HG02943 (cell line): ENCODE measurements around the gene ATG2A.

Experiments used
- ATAC-seq: cut with Tn5 transposase; IDR thresholded peaks from one replicate; pipeline ENCODE4 v1.9.1; 2021; ENCODE audit warnings: mild to moderate bottlenecking, low read depth, moderate library complexity; ENCODE audit not compliant: unreplicated experiment

The ATG2A gene

GRCh38 chr11:64859542-64860414 lies 57.2 kb downstream of the ATG2A start:
- ATAC-seq, result peak; percentile 74

DNA sequence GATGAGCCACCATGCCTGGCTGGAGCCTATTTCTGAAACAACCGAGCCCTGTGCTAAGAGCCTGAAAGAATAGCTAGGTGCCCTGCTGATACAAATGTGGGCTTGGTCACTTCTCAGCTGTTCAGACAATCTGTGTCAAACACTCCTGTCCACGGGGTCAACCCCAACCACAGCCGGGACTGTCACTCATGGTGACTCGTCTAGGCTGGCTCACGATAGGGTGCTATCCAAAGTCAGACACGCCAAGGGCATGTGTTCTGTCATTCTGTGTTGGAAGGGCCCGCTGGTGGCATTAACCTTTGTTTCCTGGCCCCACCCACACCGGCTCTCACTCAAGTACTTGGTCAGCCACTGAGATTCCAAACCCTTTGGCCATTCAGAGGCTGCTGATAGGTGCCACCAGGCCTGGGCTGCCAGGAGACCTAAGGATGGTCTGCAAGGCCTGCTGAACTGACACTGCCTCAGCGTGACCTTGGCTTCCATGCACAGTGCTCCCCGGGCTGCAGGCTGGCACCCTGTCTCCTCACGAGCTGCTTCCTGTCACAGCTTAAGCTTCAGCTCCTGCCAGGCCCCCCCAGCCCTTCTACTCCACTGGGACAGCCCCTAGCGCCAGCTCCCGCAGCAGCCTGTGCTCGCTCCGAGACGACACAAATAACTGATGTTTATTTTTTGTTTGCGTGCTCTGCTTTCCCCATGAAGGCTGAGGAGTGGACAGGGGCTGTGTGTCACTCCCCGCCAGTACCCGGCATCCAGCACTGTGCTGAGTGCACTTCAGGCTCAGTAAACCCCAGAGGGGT lies 58.3 kb downstream of the ATG2A start:
- peak; percentile 16 for ATAC-seq

- ATAC-seq, result no peak
Observed at GRCh38 chr11:64857485-64857884, 59.5 kb downstream of the ATG2A start.

DNA sequence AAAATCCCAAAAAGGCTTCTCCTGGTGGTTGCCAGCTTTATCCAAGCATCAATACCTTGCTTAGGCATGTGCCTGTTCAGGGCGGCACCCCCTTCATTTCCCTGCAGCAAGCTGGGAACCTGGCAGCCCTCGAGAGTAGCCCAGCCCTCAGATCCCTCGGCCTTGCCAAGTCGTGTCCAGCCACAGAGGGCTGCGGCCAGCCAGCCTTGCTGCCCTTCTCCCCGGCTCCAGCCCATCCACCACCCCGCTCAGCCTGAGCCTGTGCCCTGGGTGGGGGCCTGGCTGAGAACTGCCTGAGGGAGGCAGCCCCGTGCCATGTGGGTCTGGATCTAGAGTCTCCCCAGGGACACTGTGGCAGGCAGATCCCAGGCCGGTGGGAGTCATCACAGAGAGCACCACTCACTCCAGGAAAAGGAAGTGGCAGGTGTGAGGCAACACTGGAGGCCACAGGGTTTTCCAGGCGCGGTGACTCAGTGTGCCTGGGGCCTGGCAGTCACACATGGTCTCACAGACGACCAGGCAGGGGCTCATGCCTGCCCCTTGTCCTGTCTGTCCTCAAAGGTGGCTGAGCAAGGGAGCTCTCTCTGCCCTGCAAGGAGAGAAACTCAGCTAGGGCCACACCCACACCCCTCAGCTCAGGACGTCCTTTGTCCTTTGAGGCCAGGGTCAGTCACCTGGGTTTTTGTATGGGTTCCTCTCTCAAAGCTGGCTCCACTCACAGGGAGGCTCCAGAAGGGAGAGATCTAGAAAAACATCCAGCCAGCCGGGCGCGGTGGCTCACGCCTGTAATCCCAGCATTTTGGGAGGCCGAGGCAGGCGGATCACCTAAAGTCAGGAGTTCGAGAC lies 60.4 kb downstream of the ATG2A start:
- no peak for ATAC-seq

GRCh38 chr11:64855596-64856304 lies 61.3 kb downstream of the ATG2A start:
- no peak for ATAC-seq

GRCh38 chr11:64854534-64855502 lies 62.2 kb downstream of the ATG2A start:
- no peak for ATAC-seq

- ATAC-seq, result no peak
Observed at GRCh38 chr11:64854157-64854533, 62.9 kb downstream of the ATG2A start.

DNA sequence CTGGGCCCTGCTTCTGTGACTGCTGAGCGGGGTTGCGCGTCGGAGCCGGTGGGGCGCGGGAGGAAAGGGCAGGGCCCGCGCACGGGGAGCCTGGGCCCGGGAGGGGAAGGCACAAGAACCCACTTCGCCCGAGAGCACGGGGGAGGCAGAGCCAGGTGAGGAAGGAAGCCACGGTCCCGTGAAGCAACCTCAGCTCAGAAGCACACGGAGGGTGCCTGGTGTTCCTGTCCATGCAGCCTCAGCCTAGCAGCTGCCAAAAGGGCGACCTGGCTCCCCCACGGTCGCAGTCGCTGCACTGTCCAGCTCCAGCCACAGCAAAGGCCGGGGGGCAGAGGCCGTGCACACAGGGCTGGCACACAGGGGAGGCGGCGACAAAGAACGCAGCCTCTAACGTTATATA lies 63.3 kb downstream of the ATG2A start:
- no peak for ATAC-seq

DNA sequence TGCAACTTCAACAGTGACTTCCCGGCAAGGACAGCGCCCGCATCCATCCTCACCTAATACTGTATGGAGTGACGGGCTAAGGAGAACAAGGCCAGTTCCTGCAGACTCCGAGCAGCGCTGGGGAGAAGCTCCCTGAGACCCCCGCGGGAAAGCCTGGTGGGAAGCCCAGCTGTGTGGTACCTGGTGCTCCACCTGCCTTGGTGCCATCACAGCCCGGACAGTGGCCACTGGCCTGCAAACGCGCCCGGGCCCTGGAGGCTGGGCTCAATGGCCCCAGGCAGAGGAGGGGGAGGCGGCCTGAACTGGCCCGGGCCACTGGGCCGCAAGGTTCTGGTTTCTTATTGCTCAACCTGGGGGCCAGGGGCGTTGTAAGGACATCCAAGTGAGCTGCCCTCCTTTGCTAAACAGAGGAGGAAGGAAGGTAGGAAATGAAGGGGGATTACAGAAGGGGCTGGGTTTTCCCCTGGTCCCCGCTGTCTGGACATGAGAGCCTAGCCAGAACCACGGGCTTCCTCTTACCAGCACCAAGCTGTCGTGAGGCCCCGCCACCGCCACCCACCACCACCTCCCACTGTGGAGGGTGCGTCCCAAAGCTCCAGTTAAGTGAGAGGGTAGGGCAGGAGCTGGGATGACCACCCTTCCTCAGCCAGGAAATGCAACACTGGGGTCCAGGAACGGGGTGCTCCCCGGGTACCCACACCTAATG lies 64.1 kb downstream of the ATG2A start:
- no peak for ATAC-seq

GRCh38 chr11:64851831-64852351 lies 65.1 kb downstream of the ATG2A start:
- ATAC-seq, result no peak

DNA sequence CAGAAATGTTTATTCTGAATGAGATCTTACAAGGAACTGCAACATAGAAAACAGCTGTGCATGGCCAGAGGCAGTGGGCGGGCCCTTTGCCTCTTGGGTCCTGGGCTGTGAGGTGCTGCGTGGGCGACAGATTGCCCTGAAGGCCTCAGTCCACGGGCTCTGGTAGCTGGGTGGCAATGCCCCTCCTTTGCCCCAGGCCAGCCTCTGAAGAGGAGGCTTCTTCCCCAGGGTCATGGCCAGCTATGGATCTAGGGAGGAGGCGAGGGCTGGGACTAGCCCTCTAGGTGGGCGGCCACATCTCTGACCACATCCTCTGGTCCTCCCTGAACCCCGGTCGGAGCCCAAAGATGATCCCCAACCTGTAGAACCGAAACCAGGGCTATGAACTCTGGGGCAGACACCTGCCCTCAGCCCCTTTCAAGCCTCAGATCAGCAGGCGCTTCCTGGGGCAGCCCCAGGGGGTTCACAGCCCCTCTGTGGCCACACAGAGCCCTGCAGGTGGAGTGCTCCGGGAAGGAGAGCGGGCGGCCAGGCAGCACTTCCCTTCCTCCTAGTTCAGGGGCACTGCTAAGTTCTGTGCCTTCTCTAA lies 65.9 kb downstream of the ATG2A start:
- ATAC-seq, result peak; percentile 54

GRCh38 chr11:64849598-64850356 lies 67.2 kb downstream of the ATG2A start:
- no peak for ATAC-seq

GRCh38 chr11:64848826-64849597 lies 68.0 kb downstream of the ATG2A start:
- ATAC-seq, result no peak

GRCh38 chr11:64848214-64848825 lies 68.7 kb downstream of the ATG2A start:
- no peak for ATAC-seq

DNA sequence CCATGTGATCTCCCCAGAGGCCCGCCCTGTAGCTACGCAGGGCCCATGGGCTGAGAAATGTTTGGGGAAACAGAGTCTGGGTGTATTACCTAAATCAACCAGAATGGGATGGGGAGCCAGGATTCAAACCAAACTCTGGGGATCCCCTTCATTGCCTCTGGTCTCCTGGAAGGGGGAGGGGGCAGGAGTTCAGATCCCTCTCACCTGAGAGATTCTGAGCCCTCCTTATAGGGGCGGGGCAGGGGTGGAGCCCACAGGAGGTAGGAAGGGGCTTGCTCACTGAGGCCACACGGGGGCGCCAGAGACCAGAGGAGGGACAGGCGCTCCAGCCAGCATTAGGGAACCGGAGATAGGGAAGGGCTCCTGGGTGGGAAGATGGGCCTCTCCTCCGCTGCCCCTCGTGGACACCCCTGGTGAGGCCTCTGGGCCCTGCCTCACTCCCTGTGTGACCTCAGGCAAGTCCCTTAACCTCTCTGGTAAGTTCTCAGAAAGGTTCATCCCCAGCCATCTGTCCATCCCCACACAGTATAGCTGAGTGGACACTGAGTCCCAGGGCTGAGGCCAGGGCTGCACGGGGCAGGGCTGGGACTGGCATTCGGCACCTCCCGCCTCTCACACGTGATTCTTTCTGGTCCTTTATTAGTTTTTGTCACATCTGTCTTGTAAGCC lies 69.9 kb downstream of the ATG2A start:
- no peak for ATAC-seq
